HG03442 (cell line): ENCODE measurements around the gene HES6.

Experiments used
- ATAC-seq: cut with Tn5 transposase; IDR thresholded peaks from one replicate; pipeline ENCODE4 v1.9.1; 2021; ENCODE audit warnings: mild to moderate bottlenecking, moderate library complexity; ENCODE audit not compliant: unreplicated experiment

The HES6 gene

GRCh38 chr2:238239863-238240756 is at the start of gene HES6:
HES6 (minus strand) TSS chr2:238240038; CDS start chr2:238239905, 133 bp downstream.
- peak; percentile 79 for ATAC-seq

DNA sequence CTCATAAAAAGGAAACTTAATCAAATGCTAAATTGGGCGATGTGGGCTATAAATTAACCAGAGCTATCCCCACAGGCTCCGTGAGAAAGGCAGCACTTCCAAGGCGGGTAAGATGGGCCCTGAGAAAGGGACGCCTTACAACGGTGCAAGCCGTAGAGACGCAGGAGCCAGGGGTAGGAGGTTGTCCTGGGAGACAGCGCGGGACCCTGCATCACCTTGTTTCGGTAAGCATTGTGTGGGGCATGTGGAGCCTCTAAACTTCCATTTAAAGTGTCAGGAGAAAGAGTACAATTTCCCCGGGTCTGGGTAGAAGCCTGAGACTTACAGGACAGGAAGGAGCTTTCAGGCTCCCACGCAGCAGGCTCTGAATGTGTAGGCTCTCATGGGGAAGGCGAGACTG is 49.7 kb upstream of the HES6 start:
- ATAC-seq: no peak

GRCh38 chr2:238288650-238289573 is 49.1 kb upstream of the HES6 start:
- peak; percentile 85 for ATAC-seq

DNA sequence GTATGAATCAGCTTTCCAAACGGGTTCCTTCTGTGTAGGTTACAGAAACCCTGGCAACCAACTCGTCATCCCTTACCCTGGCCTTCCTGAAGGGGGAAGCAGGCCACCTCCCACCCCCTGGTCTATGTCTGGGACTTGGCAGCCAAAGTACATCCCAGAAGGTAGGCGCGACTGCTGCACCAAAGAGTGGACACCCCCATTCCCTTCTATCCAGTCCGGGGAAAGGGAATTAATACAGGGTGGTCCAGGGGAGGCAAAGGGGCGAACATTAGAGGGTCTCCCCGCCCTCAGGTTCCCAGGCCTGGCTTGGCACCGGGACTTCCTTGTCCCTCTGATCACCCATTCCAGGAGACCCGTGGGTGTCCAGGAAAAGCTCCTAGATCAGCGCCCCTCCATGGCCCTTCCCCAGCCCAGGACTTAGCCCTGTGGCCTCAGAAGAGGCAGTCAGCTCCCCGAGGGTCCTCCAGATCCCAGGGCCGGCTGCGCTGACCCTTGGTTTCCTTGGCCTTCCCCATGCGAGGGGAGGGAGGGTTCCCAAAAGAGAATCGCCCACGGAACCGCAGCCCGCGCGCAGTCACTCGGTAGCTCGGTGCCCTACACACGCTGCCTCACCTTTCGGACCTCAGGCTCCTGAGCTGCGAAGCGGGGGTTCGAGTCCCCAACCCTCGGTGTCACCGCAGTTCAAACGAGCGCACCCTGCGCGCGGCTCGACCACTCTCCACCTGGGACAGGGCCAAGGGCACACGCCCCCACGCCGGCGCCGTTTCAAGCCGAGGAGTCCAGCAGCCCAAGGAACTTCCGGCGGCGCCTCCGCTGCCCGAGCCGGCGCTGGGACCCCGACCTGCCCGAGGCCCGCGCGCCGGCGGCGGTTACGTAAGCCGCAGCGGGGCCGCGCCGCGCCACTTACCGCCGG is 48.2 kb upstream of the HES6 start, which contains the start of gene PER2:
PER2 (minus strand) TSS at position 874 of the 913 bp plus-strand sequence. CDS start 10,674 bp downstream, outside the sequence.
- peak; percentile 36 for ATAC-seq

DNA sequence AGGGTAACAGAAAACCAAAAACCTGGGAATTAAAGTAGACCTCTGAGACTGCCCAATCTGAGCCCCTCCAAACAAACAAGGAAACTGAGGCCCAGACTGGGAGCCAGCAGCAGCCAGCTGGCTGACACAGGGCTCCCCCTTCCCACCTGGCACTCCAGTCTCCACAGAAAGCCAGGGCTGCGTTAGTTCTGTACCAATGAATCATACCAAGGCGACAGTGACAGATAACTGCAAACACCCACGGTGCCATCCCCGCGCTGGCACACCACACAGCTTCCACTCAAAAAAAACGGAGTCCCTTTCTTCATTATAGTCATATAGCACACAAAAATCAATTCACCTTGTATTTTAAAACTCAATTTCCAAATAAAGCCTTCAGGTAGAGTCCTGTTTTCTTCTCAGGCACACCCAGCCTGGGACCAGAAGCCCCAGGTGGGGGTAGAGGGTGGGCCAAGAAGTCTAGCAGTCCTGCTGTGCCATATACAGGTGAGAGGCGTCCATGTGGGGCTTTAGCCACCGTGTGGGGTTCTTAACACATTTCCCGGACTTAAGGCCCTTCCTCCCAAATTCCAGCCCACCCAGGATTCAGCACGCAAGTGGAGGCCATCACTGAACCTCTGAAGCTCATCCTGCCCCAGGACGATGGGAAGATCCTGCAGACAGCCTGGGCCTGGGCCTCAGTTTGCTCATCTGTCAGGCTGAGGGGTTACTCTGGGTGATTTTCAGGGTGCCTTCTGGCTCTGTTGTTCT is 47.3 kb upstream of the HES6 start:
- ATAC-seq: no peak

GRCh38 chr2:238286551-238286950 is 46.7 kb upstream of the HES6 start:
- ATAC-seq: no peak

- no peak for ATAC-seq
Observed at GRCh38 chr2:238286095-238286494, 46.3 kb upstream of the HES6 start.

DNA sequence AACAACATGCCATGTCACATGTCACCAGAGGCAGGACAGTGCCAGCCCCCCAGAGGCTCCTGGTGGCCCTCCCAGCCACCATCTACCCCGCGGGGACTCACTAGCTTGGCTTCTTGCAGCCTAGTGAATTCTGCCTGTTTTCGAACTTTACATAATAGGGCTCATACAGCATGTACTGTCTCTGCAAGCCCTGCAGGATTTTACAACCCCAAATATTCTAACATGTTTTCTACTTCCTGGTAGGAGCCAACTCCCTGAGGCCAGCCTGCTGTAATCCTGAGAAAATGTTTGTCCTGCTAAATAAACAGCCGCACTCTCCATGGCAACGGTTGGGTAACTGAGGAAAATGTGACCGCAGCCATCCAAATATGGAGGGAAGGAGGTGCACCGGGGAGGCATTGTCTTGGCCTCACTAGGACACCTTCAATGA is 45.8 kb upstream of the HES6 start:
- ATAC-seq: no peak

DNA sequence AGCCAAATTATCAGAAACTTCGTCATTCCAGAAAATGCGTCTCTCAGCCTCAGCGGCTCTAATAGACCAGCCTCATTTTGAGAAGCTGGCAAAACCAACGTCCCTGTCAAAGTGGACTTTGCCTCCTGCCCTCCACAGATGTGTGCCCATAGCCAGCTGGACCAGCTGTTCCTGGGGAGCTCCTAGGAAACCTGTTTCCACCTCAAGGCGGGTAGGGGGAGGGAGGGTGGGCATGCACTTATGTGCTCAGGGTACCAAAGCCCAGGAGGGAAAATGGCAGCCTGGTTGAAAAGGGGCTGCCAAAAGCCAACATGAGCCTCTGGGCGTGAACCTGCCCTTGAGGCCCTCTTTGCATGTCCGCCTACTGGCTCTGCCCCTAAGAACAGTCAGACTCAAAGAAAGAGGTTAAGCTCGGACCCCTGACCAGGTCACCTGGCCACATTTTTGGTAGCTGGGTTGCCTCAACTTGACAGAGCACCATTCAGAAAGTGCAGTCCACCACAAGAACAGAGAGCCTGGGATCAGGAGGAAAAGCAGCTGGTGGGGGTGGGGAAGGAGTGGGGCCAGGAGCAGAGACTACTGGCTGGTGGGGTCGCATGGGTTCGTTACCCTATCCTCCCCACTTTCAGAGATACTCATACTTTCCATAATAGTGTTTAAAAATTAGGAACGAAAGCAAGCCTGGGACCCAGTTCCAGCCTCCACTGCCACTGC is 45.1 kb upstream of the HES6 start:
- no peak for ATAC-seq

DNA sequence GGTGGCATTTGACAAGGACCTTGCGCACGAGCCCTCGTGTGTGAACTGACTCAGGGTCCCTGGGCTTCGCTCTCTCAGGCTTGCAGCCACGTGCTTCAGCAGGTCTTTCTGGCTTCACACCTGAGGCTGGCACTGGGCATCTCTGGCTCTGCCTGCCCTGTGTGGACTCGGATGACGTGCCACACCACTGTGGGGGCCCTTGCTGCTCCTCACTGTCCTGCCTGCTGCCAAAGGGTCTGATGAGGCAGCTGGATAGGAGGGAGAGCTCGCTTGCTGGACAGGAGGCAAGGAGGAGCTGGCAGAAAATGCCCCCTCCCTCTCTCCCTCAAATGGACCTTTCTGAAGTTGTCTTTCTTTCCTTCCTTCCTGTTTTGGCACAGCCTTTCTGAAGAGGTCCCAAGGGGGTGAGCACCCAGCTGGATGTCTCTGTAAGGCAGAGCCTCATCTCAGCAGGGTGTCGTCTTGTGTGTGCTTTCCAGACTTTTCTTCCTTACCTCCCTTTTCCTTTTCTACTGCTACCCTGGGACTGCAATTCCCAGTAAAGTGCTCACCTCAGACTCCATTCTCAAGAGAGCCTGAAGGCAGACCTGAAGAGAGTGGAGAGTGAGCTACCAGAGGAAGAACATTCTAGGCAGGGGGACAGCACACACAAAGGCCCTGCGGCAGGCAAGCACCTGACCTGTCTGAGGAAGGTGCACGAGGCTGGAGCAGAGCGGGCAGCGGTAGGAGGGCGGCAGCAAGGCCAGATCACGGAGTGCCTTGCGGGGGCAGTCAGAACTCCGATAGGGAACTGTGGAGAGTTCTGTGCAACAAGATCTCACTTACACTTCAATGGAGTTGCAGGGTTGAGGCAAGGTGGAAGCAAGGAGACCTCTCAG is 43.3 kb upstream of the HES6 start:
- no peak for ATAC-seq

DNA sequence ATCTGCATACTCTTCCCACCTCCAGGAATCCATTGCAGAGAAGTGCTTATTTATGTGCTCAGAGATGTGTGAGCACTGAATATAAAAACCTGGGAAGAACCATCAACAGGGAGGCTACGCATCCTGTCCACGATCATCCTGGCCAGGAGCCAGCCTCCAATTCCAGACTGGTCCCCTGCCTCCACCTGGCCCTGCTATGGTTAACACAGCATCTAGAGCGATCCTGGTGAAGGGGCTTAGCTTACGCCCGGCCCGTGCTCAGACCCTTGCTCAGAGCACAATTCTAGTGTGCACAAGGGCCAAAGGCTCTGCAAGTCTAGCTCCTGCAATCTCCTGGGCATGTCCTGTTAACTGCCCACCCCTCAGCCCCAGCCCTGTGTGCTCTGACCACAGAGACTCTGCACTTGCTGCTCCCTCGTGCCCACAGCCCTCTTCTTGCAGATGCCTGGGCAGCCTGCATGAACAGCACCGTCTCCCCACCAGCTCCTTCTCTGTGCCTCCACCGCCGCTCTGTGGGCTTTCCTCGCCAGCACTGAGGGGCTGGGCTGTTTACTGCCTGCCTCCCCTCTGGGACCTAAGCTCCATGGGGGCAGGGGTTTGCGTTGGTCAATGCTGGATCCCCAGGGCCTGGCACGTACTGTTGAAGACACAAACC is 42.1 kb upstream of the HES6 start:
- ATAC-seq: no peak

GRCh38 chr2:238280083-238280825 is 40.4 kb upstream of the HES6 start:
- no peak for ATAC-seq

DNA sequence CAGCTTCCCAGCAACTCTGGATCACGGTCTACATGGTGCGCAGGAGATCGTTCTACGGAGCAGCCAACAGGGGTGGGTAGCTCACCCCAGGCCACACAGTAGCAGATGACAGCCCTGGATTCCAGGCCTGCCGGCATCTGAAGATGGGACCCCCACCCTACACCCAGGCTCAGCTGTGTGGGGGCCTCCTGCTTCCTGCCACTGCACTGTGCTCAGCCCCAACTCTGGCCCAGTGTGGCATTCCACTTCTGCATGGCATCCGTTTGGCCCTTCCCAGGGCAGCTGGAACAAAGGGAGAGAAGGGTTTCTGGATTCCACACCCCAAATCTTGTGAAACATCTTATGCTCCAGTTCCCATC is 39.5 kb upstream of the HES6 start:
- ATAC-seq: no peak

- no peak for ATAC-seq
Observed at GRCh38 chr2:238278626-238279323, 38.9 kb upstream of the HES6 start.

DNA sequence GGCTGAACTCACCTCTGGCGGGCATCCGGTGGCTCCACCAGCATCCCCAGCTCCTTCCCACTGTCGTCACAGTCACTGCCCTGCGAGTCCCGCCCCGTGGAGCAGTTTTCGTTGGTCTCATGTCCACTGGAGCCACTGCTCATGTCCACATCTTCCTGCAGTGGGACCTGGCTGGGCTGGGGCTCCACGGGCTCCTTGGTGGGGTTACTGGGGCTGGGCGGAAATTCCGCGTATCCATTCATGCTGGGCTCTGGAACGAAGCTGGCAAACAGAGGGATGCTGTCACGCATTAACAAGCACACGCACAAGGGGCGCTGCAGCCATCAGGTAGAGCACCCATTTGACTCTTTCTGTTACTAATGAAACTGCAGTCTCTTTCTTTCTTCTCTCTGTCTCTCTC is 37.9 kb upstream of the HES6 start:
- ATAC-seq: no peak

DNA sequence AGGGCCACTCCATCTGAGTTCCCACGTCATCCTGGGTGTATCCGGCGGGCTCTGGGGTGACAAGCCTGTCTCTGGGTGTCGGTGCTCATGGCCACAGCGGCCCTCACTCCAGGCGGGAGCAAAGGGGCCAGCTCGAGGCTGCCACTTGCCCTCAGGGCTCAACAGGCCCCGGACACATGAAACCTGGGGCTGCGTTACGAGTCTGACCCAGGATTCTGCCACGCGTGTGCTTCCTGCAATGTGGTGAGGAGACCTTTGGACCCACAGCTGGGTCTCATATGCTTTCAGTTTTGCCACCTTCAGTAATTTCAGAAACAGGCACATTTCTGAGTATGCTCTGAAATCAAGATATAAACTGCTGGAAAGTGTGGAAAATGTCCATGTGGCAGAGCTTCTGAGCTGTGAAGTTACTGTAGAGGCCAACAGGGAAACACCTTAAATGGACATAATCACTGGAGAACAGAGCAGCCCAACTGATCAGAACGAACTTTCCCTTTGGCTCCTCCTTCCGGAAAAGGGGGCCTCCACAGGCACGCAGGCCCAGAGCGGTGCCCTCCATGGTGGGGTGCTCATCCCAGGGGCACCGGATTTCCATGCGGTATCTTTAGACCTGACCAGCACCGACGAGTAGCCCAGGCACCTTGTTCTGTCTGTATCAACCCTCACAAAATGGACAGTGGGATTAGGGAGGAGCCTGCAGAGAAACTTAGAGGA is 34.5 kb upstream of the HES6 start:
- ATAC-seq: no peak
